ENCODE measurements around the gene ZNF326.

The ZNF326 gene

DNA sequence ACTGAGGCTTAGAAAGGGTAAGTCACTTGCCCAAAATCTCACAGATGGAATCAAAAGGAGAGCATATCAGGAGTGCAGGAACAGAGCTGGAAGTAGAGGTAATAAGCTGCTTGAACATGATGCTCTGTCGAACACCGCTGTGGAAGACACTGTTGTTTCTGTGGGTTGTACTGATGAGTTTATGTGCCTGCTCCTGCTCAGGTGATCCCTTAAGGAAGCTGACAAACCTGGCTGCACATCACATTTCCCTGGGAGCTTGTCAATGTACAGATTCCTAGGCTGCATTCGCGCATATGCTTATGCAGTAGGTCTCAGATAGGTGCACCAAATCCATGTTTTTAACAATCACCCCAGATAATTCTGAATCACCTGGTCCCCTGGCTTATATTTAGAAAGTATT is 79.7 kb downstream of the ZNF326 start:
- no peak for TF ChIP-seq EZH2phosphoT487 (IDR thresholded peaks at IDR 0.05; ENCODE audit: borderline replicate concordance, low read length)
- TF ChIP-seq, protein P1, sequence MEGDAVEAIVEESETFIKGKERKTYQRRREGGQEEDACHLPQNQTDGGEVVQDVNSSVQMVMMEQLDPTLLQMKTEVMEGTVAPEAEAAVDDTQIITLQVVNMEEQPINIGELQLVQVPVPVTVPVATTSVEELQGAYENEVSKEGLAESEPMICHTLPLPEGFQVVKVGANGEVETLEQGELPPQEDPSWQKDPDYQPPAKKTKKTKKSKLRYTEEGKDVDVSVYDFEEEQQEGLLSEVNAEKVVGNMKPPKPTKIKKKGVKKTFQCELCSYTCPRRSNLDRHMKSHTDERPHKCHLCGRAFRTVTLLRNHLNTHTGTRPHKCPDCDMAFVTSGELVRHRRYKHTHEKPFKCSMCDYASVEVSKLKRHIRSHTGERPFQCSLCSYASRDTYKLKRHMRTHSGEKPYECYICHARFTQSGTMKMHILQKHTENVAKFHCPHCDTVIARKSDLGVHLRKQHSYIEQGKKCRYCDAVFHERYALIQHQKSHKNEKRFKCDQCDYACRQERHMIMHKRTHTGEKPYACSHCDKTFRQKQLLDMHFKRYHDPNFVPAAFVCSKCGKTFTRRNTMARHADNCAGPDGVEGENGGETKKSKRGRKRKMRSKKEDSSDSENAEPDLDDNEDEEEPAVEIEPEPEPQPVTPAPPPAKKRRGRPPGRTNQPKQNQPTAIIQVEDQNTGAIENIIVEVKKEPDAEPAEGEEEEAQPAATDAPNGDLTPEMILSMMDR (IDR thresholded peaks at IDR 0.05; ENCODE audit: low read depth, low read length, poor library complexity, severe bottlenecking) = no peak
- no peaks in the 10 kb centered on the region for H3K36me3 ChIP-seq (ENCODE audit: control insufficient read depth, low read length)
- no peaks in the 10 kb centered on the region for H3K27me3 ChIP-seq (ENCODE audit: control insufficient read depth, low read length)
- no peaks in the 10 kb centered on the region for H3K79me2 ChIP-seq (ENCODE audit: control insufficient read depth, low read length)
- no peak overlapping the region for H3K4me3 ChIP-seq (ENCODE audit: low read length)
- no peaks in the 10 kb centered on the region for H3K9me3 ChIP-seq (ENCODE audit: control insufficient read depth, insufficient read depth, low read length)
- no peaks in the 10 kb centered on the region for H3F3A ChIP-seq (ENCODE audit: control insufficient read depth, insufficient read depth)
- peaks cover 3% of the 10 kb centered on the region; the same call in 1 of the 2 replicates for H3K4me1 ChIP-seq (ENCODE audit: control insufficient read depth, low read length)
- no peaks in the 10 kb centered on the region for H4K20me1 ChIP-seq (ENCODE audit: control insufficient read depth, insufficient read depth, low read depth, low read length)
- H3K9me2 ChIP-seq (replicated peaks; ENCODE audit: control insufficient read depth, low read length) = no peaks in the 10 kb centered on the region
- no peak overlapping the region for H3K4me2 ChIP-seq (ENCODE audit: low read length)
- no peak overlapping the region for H3K27ac ChIP-seq (ENCODE audit: low read depth, low read length)

DNA sequence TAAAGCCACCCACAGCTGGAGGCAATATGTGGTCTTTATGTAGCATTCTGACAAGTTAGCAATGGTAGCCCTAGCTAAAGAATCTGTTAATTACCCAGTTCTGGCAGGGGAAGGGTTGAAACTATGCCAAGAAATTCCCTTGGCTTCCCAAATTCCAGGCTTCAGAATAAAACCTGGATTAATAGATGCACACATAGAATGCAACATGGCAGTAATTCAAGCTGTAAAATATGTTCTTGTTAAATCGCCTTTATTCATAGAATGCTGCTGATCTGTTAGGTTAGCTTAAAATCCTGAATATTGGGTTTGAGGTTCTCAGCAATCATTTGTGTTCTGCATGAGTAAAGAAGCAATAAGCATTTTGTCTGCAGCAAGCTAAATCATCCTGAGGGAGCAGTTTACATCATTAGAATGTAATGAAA is 80.1 kb downstream of the ZNF326 start:
- Histone ChIP-seq H3K9me3 (ENCODE audit: control insufficient read depth, insufficient read depth, low read length) (no peaks in the 10 kb centered on the region), H3K27me3 (ENCODE audit: control insufficient read depth, low read length) (no peaks in the 10 kb centered on the region), H4K20me1 (ENCODE audit: control insufficient read depth, insufficient read depth, low read depth, low read length) (no peaks in the 10 kb centered on the region), H3K36me3 (ENCODE audit: control insufficient read depth, low read length) (no peaks in the 10 kb centered on the region), H3F3A (ENCODE audit: control insufficient read depth, insufficient read depth) (no peaks in the 10 kb centered on the region), H3K4me2 (ENCODE audit: low read length) (no peak overlapping the region), H3K9me2 (replicated peaks; ENCODE audit: control insufficient read depth, low read length) (no peaks in the 10 kb centered on the region), H3K27ac (ENCODE audit: low read depth, low read length) (no peak overlapping the region), H3K79me2 (ENCODE audit: control insufficient read depth, low read length) (no peaks in the 10 kb centered on the region), H3K4me1 (ENCODE audit: control insufficient read depth, low read length) (peaks cover 3% of the 10 kb centered on the region; the same call in 1 of the 2 replicates), H3K4me3 (ENCODE audit: low read length) (no peak overlapping the region)
- TF ChIP-seq, protein P1 (IDR thresholded peaks at IDR 0.05; ENCODE audit: low read depth, low read length, poor library complexity, severe bottlenecking) = no peak
- TF ChIP-seq EZH2phosphoT487 (IDR thresholded peaks at IDR 0.05; ENCODE audit: borderline replicate concordance, low read length) = no peak

DNA sequence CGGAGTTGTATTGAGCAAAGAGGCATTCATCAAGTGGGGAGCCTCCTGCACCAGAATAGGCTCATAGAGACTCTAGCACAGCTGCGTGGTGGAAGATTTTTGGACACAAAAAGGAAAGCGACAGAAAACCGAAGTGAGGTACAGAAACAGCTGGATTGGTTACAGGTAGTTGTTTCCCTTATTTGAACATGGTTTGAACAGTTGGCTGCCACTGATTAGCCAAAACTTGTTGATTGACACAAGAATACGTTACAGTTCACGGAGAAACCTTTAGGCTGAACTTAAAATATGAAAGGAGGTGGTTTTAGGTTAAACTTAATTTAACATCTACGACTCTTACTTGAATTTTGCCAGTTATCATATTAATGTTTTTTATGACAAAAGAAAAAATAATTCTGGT is 89.1 kb downstream of the ZNF326 start:
- Histone ChIP-seq H3K4me1 (ENCODE audit: control insufficient read depth, low read length) (no peaks in the 10 kb centered on the region), H3K79me2 (ENCODE audit: control insufficient read depth, low read length) (no peaks in the 10 kb centered on the region), H3K27ac (ENCODE audit: low read depth, low read length) (no peak overlapping the region), H4K20me1 (ENCODE audit: control insufficient read depth, insufficient read depth, low read depth, low read length) (no peaks in the 10 kb centered on the region), H3K27me3 (ENCODE audit: control insufficient read depth, low read length) (no peaks in the 10 kb centered on the region), H3F3A (ENCODE audit: control insufficient read depth, insufficient read depth) (no peaks in the 10 kb centered on the region), H3K4me3 (ENCODE audit: low read length) (no peak overlapping the region), H3K9me3 (ENCODE audit: control insufficient read depth, insufficient read depth, low read length) (no peaks in the 10 kb centered on the region), H3K36me3 (ENCODE audit: control insufficient read depth, low read length) (no peaks in the 10 kb centered on the region), H3K9me2 (replicated peaks; ENCODE audit: control insufficient read depth, low read length) (no peaks in the 10 kb centered on the region), H3K4me2 (ENCODE audit: low read length) (no peak overlapping the region)
- TF ChIP-seq, protein P1 (IDR thresholded peaks at IDR 0.05; ENCODE audit: low read depth, low read length, poor library complexity, severe bottlenecking) = no peak
- TF ChIP-seq EZH2phosphoT487 (IDR thresholded peaks at IDR 0.05; ENCODE audit: borderline replicate concordance, low read length) = no peak

Data from DOHH2 (cell line).